Heart left ventricle (tissue), 16 donors: ENCODE results near the gene OGA. TPM values are rescaled to one million over a fixed set of nuclear protein-coding genes. Genes with fewer than 3 reads are reported as not detected.

ENCODE experiments used
- ATAC-seq, 4 donors: fragments of 200-7000 bp; cut with Tn5 transposase; one replicate each; pipeline ENCODE4 v1.9.1; 2020 to 2022; ENCODE audit warnings: moderate library complexity in 4 of 4, mild to moderate bottlenecking in 3 of 4, moderate number of reproducible peaks in 1 of 4
- DNase-seq, 5 donors: peaks; one replicate each; pipeline ENCODE4 v3.0.0-alpha.2; 2020
- H3K27ac ChIP-seq, 12 donors: fragments of 200-600 bp; sonication (generic) in 4 of 12; one replicate each; pipeline versions ENCODE4 v1.5.0 to v1.8.0; 2016 to 2022; ENCODE audit warnings: mild to moderate bottlenecking in 2 of 12
- H3K27me3 ChIP-seq, 9 donors: fragments of 200-600 bp; sonication (generic) in 2 of 9; one replicate each; pipeline versions ENCODE4 v1.5.1 to v1.8.0; 2016 to 2022; ENCODE audit warnings: mild to moderate bottlenecking in 3 of 9
- H3K36me3 ChIP-seq, 9 donors: fragments of 200-600 bp; sonication (generic) in 2 of 9; one replicate each; pipeline versions ENCODE4 v1.5.0 to v1.8.0; 2018 to 2022; ENCODE audit warnings: mild to moderate bottlenecking in 2 of 9
- H3K4me1 ChIP-seq, 12 donors: fragments of 200-600 bp; sonication (generic) in 4 of 12; one replicate each; pipeline versions ENCODE4 v1.5.0 to v1.8.0; 2016 to 2022; ENCODE audit warnings: mild to moderate bottlenecking in 3 of 12
- H3K4me3 ChIP-seq, 12 donors: fragments of 200-600 bp; sonication (generic) in 4 of 12; one replicate each; pipeline versions ENCODE4 v1.5.0 to v1.8.0; 2017 to 2022; ENCODE audit warnings: mild to moderate bottlenecking in 9 of 12, moderate library complexity in 4 of 12
- H3K9me3 ChIP-seq, 12 donors: fragments of 200-600 bp; sonication (generic) in 4 of 12; one replicate each; pipeline versions ENCODE4 v1.5.0 to v1.8.0; 2016 to 2022; ENCODE audit warnings: mild to moderate bottlenecking in 1 of 12
- CTCF ChIP-seq, 12 donors: fragments of 200-600 bp; sonication (generic) in 4 of 12; IDR thresholded peaks; one replicate each; pipeline versions ENCODE4 v1.5.0 to v1.8.0; 2018 to 2022; ENCODE audit warnings: antibody characterized with exemption in 12 of 12, mild to moderate bottlenecking in 5 of 12
- POLR2A ChIP-seq, 2 donors: fragments of 450-650 bp; IDR thresholded peaks; one replicate each; pipeline ENCODE4 v1.6.1; 2017; ENCODE audit warnings: antibody characterized with exemption in 2 of 2, mild to moderate bottlenecking in 2 of 2, moderate library complexity in 2 of 2
- WGBS, 4 donors: extraction: QIAGEN DNeasy Blood & Tissue Kit in 2 of 4; methylation state at CpG; one replicate each; pipeline versions ENCODE4 v1.1.5 to v1.1.7; 2013 to 2018; 5-methylcytosine and 5-hydroxymethylcytosine counted together
- intact Hi-C, 10 donors: fragments of 100-400 bp; cut with DNase I; formaldehyde crosslinking; loops; one replicate each; pipeline versions ENCODE4 v1.11.1 to v1.14.2; 2022
- polyA plus RNA-seq, 2 donors: library from polyadenylated mRNA; stranded (reverse); fragments of 200-250 nt; gene quantifications; one replicate each; pipeline ENCODE4 v1.2.3, GENCODE V29; 2013
- total RNA-seq, 9 donors: library from RNA; depleted of rRNA in 2 of 9; stranded (reverse); fragments of >200 nt in 2 of 9; fragmentation: NEBNext Ultra II Directional in 3 of 9; extraction: Animal tissue kit (Norgen Biotek cat#: 25700) in 3 of 9; gene quantifications; one replicate each; pipeline versions ENCODE4 v1.1.0 to v1.2.4, GENCODE V29; 2016 to 2023
- donor health status: ischemic (EF 13 %, LVEDD 7.1; RV severe dilation, severe dysfunction).
- donor health status: healthy with polysubstance abuse.
- donor health status: DM: no; HTN: yes; CAD: no.
- donor health status: DM: no; HTN: no; CAD: no.
- donor health status: ischemic (EF 25% LVEDD 6.9; RV normal size, moderate dysfunction).
- donor health status: ischemic (EF 25% LVEDD 5.7; RV mildly dilated, moderate dysfunction).
- donor health status: healthy.
- donor health status: DM: yes; HTN: yes; CAD: no.
- donor health status: ischemic (EF 35%, LVEDD 5.7; RV mildly dilated, moderate dysfunction).
- donor health status: nonischemic (EF 11% LVEDD 7.7; RV severe dilation, severe dysfunction).
- donor health status: DM: yes; HTN: yes; CAD: no.
- donor health status: PGD.
- donor health status: ischemic (EF 29% LVEDD 5.4; RV normal size, mild dysfunction).
- donor health status: nonischemic (EF 23%, LVEDD 6.1; RV moderate dilation, normal function).

The OGA gene
- total and polyA plus RNA-seq, 11 donors = 42.1 to 164 (median 90.7) TPM

- no peak for DNase-seq
- no peaks in the 10 kb centered on the region for H3K36me3 ChIP-seq
- H3K27me3 ChIP-seq = peaks cover 0 to 7% (median 0%) of the 10 kb centered on the region in 9 donors
- TF ChIP-seq POLR2A (IDR thresholded peaks at IDR 0.05) (no peak), CTCF (IDR thresholded peaks at IDR 0.05) (no peak)
- H3K27ac ChIP-seq = no peak overlapping the region
- ATAC-seq = no peak
- no peaks in the 10 kb centered on the region for H3K4me1 ChIP-seq
- intact Hi-C loops = no loop called here
- WGBS, 4 donors = 68 to 73% (median 70%) methylated on average over 3 of the region's 3 CpGs
- H3K9me3 ChIP-seq = no peaks in the 10 kb centered on the region
- no peak overlapping the region for H3K4me3 ChIP-seq
Observed at GRCh38 chr10:101752241-101752640, 66.0 kb downstream of the OGA start.

- ATAC-seq = no peak
- peaks cover 0 to 7% (median 0%) of the 10 kb centered on the region in 9 donors for H3K27me3 ChIP-seq
- 64 to 71% (median 69%) methylated on average over 19 of the region's 19 CpGs for WGBS, 4 donors
- H3K9me3 ChIP-seq = no peaks in the 10 kb centered on the region
- H3K27ac ChIP-seq = no peak overlapping the region
- intact Hi-C loops = no loop called here
- H3K36me3 ChIP-seq = no peaks in the 10 kb centered on the region
- no peak for TF ChIP-seq CTCF (IDR thresholded peaks at IDR 0.05)
- TF ChIP-seq POLR2A (IDR thresholded peaks at IDR 0.05) = no peak
- no peak overlapping the region for H3K4me3 ChIP-seq
- DNase-seq = no peak
- H3K4me1 ChIP-seq = no peaks in the 10 kb centered on the region
Observed at GRCh38 chr10:101749047-101750016, 68.9 kb downstream of the OGA start.

- Histone ChIP-seq H3K9me3 (no peaks in the 10 kb centered on the region), H3K4me1 (no peaks in the 10 kb centered on the region), H3K27ac (no peak overlapping the region), H3K4me3 (no peak overlapping the region), H3K27me3 (peaks cover 0 to 7% (median 0%) of the 10 kb centered on the region in 9 donors), H3K36me3 (no peaks in the 10 kb centered on the region)
- intact Hi-C loops = no loop called here
- WGBS, 4 donors = 62 to 77% (median 74%) methylated on average over 3 of the region's 3 CpGs
- TF ChIP-seq POLR2A (IDR thresholded peaks at IDR 0.05) (no peak), CTCF (IDR thresholded peaks at IDR 0.05) (no peak)
- ATAC-seq (no peak), DNase-seq (no peak)
Observed at GRCh38 chr10:101748496-101748895, 69.7 kb downstream of the OGA start.

GRCh38 chr10:101745074-101745696 is 73.1 kb downstream of the OGA start:
- no peak for TF ChIP-seq POLR2A (IDR thresholded peaks at IDR 0.05)
- TF ChIP-seq CTCF (IDR thresholded peaks at IDR 0.05) = no peak
- Histone ChIP-seq H3K27me3 (peaks cover 0 to 10% (median 0%) of the 10 kb centered on the region in 9 donors), H3K27ac (no peak overlapping the region), H3K4me1 (no peaks in the 10 kb centered on the region), H3K4me3 (no peak overlapping the region), H3K36me3 (no peaks in the 10 kb centered on the region), H3K9me3 (no peaks in the 10 kb centered on the region)
- intact Hi-C loops = no loop called here
- 65 to 74% (median 70%) methylated on average over 9 of the region's 9 CpGs for WGBS, 4 donors
- ATAC-seq (no peak), DNase-seq (no peak)
